NCI-H748 treated with DMSO at 0.1 percent for 48 hours (cell line): ENCODE measurements around the gene IMPDH1.

Experiments
- DNase-seq: peaks from one replicate; lab custom pipeline; 2025; lab: John Stamatoyannopoulos, UW

Gene IMPDH1

GRCh38 chr7:128359939-128360338 lies 49.8 kb downstream of the IMPDH1 start:
- no peak for DNase-seq

DNA sequence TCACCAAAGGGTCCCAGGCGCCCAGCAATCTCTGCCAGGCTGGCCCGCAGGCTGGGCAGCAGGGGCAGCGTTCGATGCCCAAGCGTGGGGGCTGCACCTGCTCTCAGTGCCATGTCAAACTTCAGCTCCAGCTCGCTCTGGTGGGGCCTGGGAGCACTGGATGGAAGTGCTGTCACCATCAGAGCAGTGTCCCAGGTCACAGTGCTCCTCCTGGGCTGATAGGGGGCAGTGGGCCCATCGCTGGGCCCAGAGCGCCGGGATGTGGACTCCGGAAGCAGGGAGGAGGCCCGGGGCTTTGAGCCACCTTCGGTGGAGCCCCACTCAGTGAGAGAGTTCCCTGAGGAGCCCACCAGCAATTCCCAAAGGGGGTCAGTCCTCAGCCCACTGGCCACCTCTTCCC lies 50.4 kb downstream of the IMPDH1 start:
- no peak for DNase-seq

DNA sequence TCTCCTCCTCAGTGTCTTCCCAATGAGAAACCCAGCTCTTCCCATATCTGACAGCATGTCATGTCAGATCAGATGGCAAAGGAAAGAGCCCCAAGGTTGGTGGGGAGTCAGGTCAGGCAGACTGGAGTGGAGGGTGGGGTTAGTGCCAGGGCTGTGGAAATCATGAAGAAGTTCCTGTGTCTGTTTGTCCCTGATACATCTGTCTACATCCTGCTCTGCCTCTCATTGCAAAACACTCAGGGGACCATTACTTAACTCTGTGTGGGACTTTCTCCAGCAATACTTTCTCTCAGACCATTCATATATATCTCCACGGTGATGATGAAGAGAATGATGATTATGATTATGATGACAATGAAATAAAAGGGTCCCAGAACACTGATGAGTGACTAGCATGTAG lies 51.5 kb downstream of the IMPDH1 start:
- DNase-seq: no peak

DNA sequence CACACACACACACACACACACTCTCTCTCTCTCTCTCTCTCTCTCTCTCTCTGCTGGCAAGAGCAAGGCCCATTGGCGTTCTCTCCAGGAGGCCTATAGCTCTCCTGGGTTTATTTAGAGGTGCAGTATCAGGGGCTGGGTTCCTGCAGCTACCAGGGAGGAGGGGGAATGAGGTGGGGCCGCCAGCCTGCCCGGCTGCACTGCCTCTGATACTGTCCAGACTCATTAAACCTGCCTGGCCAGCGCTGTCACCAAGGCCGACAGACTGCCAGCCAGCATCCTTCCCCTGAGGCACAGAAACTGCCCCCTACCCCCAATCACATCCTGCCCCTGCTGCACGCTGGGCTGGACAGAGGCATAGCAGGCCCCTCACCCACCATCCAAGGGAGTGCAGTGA lies 52.6 kb downstream of the IMPDH1 start:
- no peak for DNase-seq

- no peak for DNase-seq
These were observed 53.1 kb downstream of the IMPDH1 start for GRCh38 chr7:128356546-128357216.

- no peak for DNase-seq
These were observed 56.2 kb downstream of the IMPDH1 start for GRCh38 chr7:128353610-128354009.

- no peak for DNase-seq
These were observed 56.6 kb downstream of the IMPDH1 start for GRCh38 chr7:128353189-128353588.

GRCh38 chr7:128352636-128353035 lies 57.1 kb downstream of the IMPDH1 start:
- DNase-seq: no peak

GRCh38 chr7:128352153-128352537 lies 57.6 kb downstream of the IMPDH1 start:
- DNase-seq: no peak

GRCh38 chr7:128351296-128352152 lies 58.3 kb downstream of the IMPDH1 start:
- DNase-seq: no peak

- DNase-seq: no peak
These were observed 59.0 kb downstream of the IMPDH1 start for GRCh38 chr7:128350708-128351295.

GRCh38 chr7:128349466-128349825 lies 60.3 kb downstream of the IMPDH1 start:
- DNase-seq: no peak

GRCh38 chr7:128347647-128348097 lies 62.1 kb downstream of the IMPDH1 start:
- no peak for DNase-seq

- no peak for DNase-seq
These were observed 65.4 kb downstream of the IMPDH1 start for GRCh38 chr7:128344431-128344774.

DNA sequence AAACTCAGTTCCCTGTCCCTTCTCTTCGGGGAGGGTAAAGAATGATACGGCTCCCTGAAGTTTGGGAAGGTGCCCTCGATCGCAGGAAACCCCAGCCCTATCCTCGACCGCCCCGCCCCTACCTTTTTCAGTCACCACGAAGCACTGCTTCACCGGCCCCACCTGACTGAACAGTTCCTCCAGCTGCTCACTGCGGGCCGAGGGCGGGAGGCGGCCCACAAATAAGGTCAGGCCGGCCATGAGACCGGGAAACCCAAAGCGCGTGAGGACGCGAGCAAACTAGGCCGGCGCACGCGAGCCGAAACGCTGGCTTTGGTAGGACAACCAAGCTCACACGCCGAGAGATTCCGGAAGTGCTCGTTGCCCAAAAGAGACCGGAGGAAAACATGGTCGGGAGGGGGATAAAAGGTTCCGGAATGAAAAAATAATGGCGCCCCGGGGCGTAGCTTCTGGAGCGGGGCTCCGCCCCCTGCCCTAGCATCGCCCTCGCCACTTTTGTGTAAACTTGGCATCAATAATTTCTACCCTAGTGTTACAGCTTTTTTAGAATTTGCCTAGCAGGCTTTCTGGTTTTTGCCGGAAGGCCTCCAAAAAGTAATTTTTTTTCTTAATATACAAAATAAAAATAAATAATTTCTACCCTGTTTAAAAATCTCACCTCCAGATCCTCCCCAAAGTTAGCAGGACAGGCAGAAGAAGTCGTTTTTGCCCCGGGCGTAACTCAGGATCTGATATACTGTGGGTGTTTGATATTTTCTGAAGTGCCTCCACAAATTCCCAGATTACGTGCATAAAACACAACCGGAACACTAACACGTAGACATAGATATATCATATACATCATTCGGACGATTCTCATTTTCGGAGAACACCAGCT lies 66.0 kb downstream of the IMPDH1 start, which contains the start of gene RBM28:
TSS of gene RBM28 (minus strand) at position 355 of the 877 bp plus-strand sequence. CDS start at position 240, 115 bp downstream.
- DNase-seq: peak; percentile 74
